HEK293 (cell line): ENCODE measurements around the gene FOXO6.

ENCODE experiments used
- CTCF ChIP-seq: fragments of 450-650 bp; formaldehyde crosslinking; IDR thresholded peaks from 2 replicates; pipeline ENCODE4 v1.5.1; 2016; ENCODE audit warnings: missing biosample characterization, missing genetic modification characterization
- SP3 ChIP-seq: fragments of 450-650 bp; formaldehyde crosslinking; IDR thresholded peaks from 2 replicates; pipeline ENCODE4 v1.5.1; 2016; ENCODE audit warnings: missing biosample characterization, missing genetic modification characterization
- ZBTB17 ChIP-seq: fragments of 450-650 bp; formaldehyde crosslinking; IDR thresholded peaks from 2 replicates; pipeline ENCODE4 v1.5.1; 2016; ENCODE audit warnings: missing biosample characterization, missing genetic modification characterization
- ZBTB8A ChIP-seq: fragments of 450-650 bp; formaldehyde crosslinking; IDR thresholded peaks from 2 replicates; pipeline ENCODE4 v1.5.1; 2016; ENCODE audit warnings: missing biosample characterization, missing genetic modification characterization
- ZNF121 ChIP-seq: fragments of 450-650 bp; formaldehyde crosslinking; IDR thresholded peaks from 2 replicates; pipeline ENCODE4 v1.5.1; 2016; ENCODE audit warnings: missing biosample characterization, missing genetic modification characterization
- ZNF24 ChIP-seq: fragments of 450-650 bp; formaldehyde crosslinking; IDR thresholded peaks from 2 replicates; pipeline ENCODE4 v1.5.1; 2016; ENCODE audit warnings: missing biosample characterization, missing genetic modification characterization
- ZNF280D ChIP-seq: fragments of 450-650 bp; formaldehyde crosslinking; IDR thresholded peaks from 2 replicates; pipeline ENCODE4 v1.5.1; 2016; ENCODE audit warnings: missing biosample characterization, missing genetic modification characterization
- ZNF354C ChIP-seq: fragments of 450-650 bp; formaldehyde crosslinking; IDR thresholded peaks from 2 replicates; pipeline ENCODE4 v1.5.1; 2016; ENCODE audit warnings: missing biosample characterization, missing genetic modification characterization, low read depth, borderline replicate concordance
- ZNF394 ChIP-seq: fragments of 450-650 bp; formaldehyde crosslinking; IDR thresholded peaks from 2 replicates; pipeline ENCODE4 v1.5.1; 2016; ENCODE audit warnings: missing biosample characterization, missing genetic modification characterization, mild to moderate bottlenecking, moderate library complexity, borderline replicate concordance
- ZNF548 ChIP-seq: fragments of 450-650 bp; formaldehyde crosslinking; IDR thresholded peaks from 2 replicates; pipeline ENCODE4 v1.5.1; 2016; ENCODE audit warnings: missing biosample characterization, missing genetic modification characterization
- ZNF561 ChIP-seq: fragments of 450-650 bp; IDR thresholded peaks from 2 replicates; pipeline ENCODE4 v1.5.1; 2018; ENCODE audit warnings: missing biosample characterization, missing genetic modification characterization, borderline replicate concordance
- TF ChIP-seq, protein P1 (sequence below): fragments of 450-650 bp; formaldehyde crosslinking; IDR thresholded peaks from 2 replicates; pipeline ENCODE4 v1.5.1; 2016; ENCODE audit warnings: missing biosample characterization, missing genetic modification characterization
- TF ChIP-seq, protein P2 (sequence below): fragments of 450-650 bp; formaldehyde crosslinking; IDR thresholded peaks from 2 replicates; pipeline ENCODE4 v1.5.1; 2016; ENCODE audit warnings: missing biosample characterization, missing genetic modification characterization

- TF ChIP-seq CTCF (tag by site-specific recombination), result no peak
- no peak for TF ChIP-seq ZBTB17 (tag by site-specific recombination)
- TF ChIP-seq ZNF548 (tag by site-specific recombination), result no peak
- TF ChIP-seq ZNF561 (tag by site-specific recombination), result no peak
- no peak for TF ChIP-seq ZNF394 (tag by site-specific recombination)
- TF ChIP-seq ZBTB8A, result no peak
- no peak for TF ChIP-seq ZNF354C (tag by site-specific recombination)
- TF ChIP-seq ZNF280D (tag by site-specific recombination), result no peak
- TF ChIP-seq, protein P1, sequence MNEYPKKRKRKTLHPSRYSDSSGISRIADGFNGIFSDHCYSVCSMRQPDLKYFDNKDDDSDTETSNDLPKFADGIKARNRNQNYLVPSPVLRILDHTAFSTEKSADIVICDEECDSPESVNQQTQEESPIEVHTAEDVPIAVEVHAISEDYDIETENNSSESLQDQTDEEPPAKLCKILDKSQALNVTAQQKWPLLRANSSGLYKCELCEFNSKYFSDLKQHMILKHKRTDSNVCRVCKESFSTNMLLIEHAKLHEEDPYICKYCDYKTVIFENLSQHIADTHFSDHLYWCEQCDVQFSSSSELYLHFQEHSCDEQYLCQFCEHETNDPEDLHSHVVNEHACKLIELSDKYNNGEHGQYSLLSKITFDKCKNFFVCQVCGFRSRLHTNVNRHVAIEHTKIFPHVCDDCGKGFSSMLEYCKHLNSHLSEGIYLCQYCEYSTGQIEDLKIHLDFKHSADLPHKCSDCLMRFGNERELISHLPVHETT (tag by site-specific recombination), result no peak
- no peak for TF ChIP-seq ZNF121 (tag by site-specific recombination)
- no peak for TF ChIP-seq ZNF24 (tag by site-specific recombination)
- TF ChIP-seq SP3 (tag by site-specific recombination), result no peak
- TF ChIP-seq, protein P2, sequence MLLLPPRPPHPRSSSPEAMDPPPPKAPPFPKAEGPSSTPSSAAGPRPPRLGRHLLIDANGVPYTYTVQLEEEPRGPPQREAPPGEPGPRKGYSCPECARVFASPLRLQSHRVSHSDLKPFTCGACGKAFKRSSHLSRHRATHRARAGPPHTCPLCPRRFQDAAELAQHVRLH (tag by site-specific recombination), result no peak
Observed at GRCh38 chr1:41354956-41355355, 6.3 kb upstream of the FOXO6 start.
